GM18858 (cell line): Measurements from ENCODE around the gene LATS2.

ENCODE experiments used
- ATAC-seq: cut with Tn5 transposase; IDR thresholded peaks from one replicate; pipeline ENCODE4 v1.9.1; 2021; ENCODE audit not compliant: unreplicated experiment

The LATS2 gene

GRCh38 chr13:21020176-21020575 is 41.2 kb downstream of the LATS2 start:
- ATAC-seq: no peak

- no peak for ATAC-seq
Measured at GRCh38 chr13:21018220-21018619, 43.2 kb downstream of the LATS2 start.

- ATAC-seq: no peak
Measured at GRCh38 chr13:21016487-21016886, 44.9 kb downstream of the LATS2 start.

- no peak for ATAC-seq
Measured at GRCh38 chr13:21015284-21015683, 46.1 kb downstream of the LATS2 start.

- ATAC-seq: no peak
Measured at GRCh38 chr13:21014502-21015170, 46.8 kb downstream of the LATS2 start.

- no peak for ATAC-seq
Measured at GRCh38 chr13:21014139-21014501, 47.3 kb downstream of the LATS2 start.

GRCh38 chr13:21013682-21014038 is 47.7 kb downstream of the LATS2 start:
- no peak for ATAC-seq

GRCh38 chr13:21012841-21013681 is 48.3 kb downstream of the LATS2 start:
- ATAC-seq: no peak

GRCh38 chr13:21012211-21012610 is 49.2 kb downstream of the LATS2 start:
- no peak for ATAC-seq

- ATAC-seq: no peak
Measured at GRCh38 chr13:21011378-21011777, 50.0 kb downstream of the LATS2 start.

GRCh38 chr13:21010621-21011020 is 50.8 kb downstream of the LATS2 start:
- no peak for ATAC-seq

- ATAC-seq: no peak
Measured at GRCh38 chr13:21009036-21009435, 52.4 kb downstream of the LATS2 start.

GRCh38 chr13:21008026-21008425 is 53.4 kb downstream of the LATS2 start:
- no peak for ATAC-seq

- no peak for ATAC-seq
Measured at GRCh38 chr13:21006141-21007005, 55.0 kb downstream of the LATS2 start.

- no peak for ATAC-seq
Measured at GRCh38 chr13:21005193-21005592, 56.2 kb downstream of the LATS2 start.

- no peak for ATAC-seq
Measured at GRCh38 chr13:21001471-21001870, 59.9 kb downstream of the LATS2 start.

- no peak for ATAC-seq
Measured at GRCh38 chr13:21000647-21001046, 60.7 kb downstream of the LATS2 start.

- no peak for ATAC-seq
Measured at GRCh38 chr13:20998649-20999415, 62.6 kb downstream of the LATS2 start.

GRCh38 chr13:20997301-20998161 is 63.9 kb downstream of the LATS2 start:
- no peak for ATAC-seq

GRCh38 chr13:20995245-20995838 is 66.0 kb downstream of the LATS2 start:
- no peak for ATAC-seq
